Breast epithelium (tissue), 4 donors: ENCODE measurements around the gene PARD3B. TPM values are rescaled to one million over a fixed set of nuclear protein-coding genes. Genes with fewer than 3 reads are reported as not detected.

Source experiments
- DNase-seq, 2 donors: peaks; one replicate each; pipeline ENCODE4 v3.0.0-alpha.2; 2019; ENCODE audit warnings: low spot score in 2 of 2
- H3K27ac ChIP-seq, 2 donors: fragments of 200-600 bp; sonication (generic) in 1 of 2; one replicate each; pipeline ENCODE4 v1.5.1; 2016 to 2019; ENCODE audit warnings: mild to moderate bottlenecking in 1 of 2
- H3K27me3 ChIP-seq, 2 donors: fragments of 200-600 bp; sonication (generic) in 1 of 2; one replicate each; pipeline versions ENCODE4 v1.5.1 to v1.6.0; 2017 to 2019; ENCODE audit warnings: control low read depth in 1 of 2, mild to moderate bottlenecking in 1 of 2
- H3K36me3 ChIP-seq: fragments of 200-600 bp; one replicate; pipeline ENCODE4 v1.5.1; 2019
- H3K4me1 ChIP-seq, 2 donors: fragments of 200-600 bp; sonication (generic); one replicate each; pipeline ENCODE4 v1.5.1; 2016 to 2019; ENCODE audit warnings: control low read depth in 1 of 2
- H3K4me3 ChIP-seq, 3 donors: fragments of 200-600 bp; sonication (generic); 1 replicate in 2 of 3; 2 replicates in 1 of 3; pipeline ENCODE4 v1.5.1; 2016 to 2019; ENCODE audit warnings: mild to moderate bottlenecking in 3 of 3, moderate library complexity in 2 of 3
- H3K9me3 ChIP-seq, 2 donors: fragments of 200-600 bp; sonication (generic) in 1 of 2; one replicate each; pipeline ENCODE4 v1.5.1; 2016 to 2019; ENCODE audit warnings: control low read depth in 1 of 2
- POLR2A ChIP-seq: fragments of 450-650 bp; IDR thresholded peaks from one replicate; pipeline ENCODE4 v1.6.1; 2016; ENCODE audit warnings: antibody characterized with exemption, mild to moderate bottlenecking, moderate library complexity
- POLR2AphosphoS5 ChIP-seq, 3 donors: sonication (generic); formaldehyde crosslinking; IDR thresholded peaks; one replicate each; pipeline ENCODE4 v1.6.1; 2017; ENCODE audit warnings: antibody characterized with exemption in 3 of 3
- intact Hi-C: fragments of 100-400 bp; cut with DNase I; formaldehyde crosslinking; loops from one replicate; pipeline ENCODE4 v1.15.1; 2023; ENCODE audit warnings: low total_unique reads
- total RNA-seq, 3 donors: library from RNA; depleted of rRNA; stranded (reverse); fragments of >200 nt; gene quantifications; one replicate each; pipeline ENCODE4 v1.1.0, GENCODE V29; 2016
- TF ChIP-seq, protein P1 (sequence below), 3 donors: fragments of 450-650 bp; IDR thresholded peaks; one replicate each; pipeline ENCODE4 v1.5.1; 2016 to 2017; ENCODE audit warnings: antibody characterized with exemption in 3 of 3, mild to moderate bottlenecking in 3 of 3, moderate library complexity in 3 of 3

PARD3B gene
- total RNA-seq, 3 donors from 2014 or later = 24.6 to 66.2 (median 25.9) TPM

DNA sequence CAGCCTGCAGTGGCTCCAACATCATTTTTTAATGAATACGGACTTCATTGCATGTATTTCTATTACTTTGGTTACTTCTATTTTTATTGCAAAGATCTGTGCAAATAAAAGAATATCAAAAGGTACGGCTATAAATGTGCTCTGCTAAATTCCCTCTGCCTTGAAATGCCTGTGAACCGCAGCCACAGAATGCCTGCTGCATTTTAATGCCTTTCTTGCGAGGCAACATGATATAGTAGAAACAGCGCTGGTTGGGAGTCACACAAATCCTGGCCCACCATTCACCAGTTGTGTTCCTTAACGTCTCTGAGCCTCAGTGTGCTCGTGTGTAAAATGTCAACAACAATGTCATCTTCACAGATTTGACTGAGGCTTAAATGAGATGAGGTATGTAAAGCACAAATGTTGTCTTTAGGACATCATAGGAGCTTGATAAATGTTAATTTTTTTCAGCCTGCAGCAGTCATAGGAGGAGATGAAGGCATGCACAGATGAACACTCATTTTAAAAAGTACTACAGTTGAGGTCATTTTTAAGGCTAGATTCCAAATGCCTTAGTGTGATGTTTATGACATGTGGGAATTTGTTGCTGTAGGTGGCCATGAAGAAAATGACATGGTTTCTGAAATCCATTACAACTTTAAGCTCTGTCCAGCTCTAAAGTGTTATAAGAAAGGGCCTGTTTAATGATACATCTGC is 949.4 kb downstream of the PARD3B start:
- Histone ChIP-seq H3K27me3 (no peaks in the 10 kb centered on the region), H3K9me3 (no peaks in the 10 kb centered on the region), H3K36me3 (no peaks in the 10 kb centered on the region), H3K4me1 (no peaks in the 10 kb centered on the region), H3K27ac (no peak overlapping the region), H3K4me3 (no peak overlapping the region)
- intact Hi-C loops = no loop called here
- no peak for DNase-seq
- no peak for TF ChIP-seq POLR2AphosphoS5 (IDR thresholded peaks at IDR 0.05)

DNA sequence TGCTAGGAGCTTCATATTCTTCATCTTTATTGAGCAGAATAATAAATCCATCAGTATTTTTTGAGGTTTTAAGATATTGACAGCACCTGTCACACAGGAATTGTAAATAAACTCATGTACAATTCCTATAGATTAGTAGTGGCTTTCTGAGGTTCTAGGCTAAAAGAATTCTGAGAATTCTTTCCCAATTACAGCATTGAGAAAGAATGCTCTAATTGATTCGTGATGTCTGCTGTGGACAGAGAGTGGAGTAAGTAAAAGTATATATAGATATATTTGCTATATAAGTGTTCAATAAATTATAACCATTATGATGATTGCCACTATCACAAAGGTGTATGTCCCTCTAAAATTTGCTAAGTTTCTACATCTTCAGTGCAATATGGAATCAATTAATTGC is 950.5 kb downstream of the PARD3B start:
- Histone ChIP-seq H3K4me1 (no peaks in the 10 kb centered on the region), H3K27me3 (no peaks in the 10 kb centered on the region), H3K9me3 (no peaks in the 10 kb centered on the region), H3K4me3 (no peak overlapping the region), H3K27ac (no peak overlapping the region), H3K36me3 (no peaks in the 10 kb centered on the region)
- no peak for DNase-seq
- no peak for TF ChIP-seq POLR2A
- no peak for TF ChIP-seq POLR2AphosphoS5 (IDR thresholded peaks at IDR 0.05)
- TF ChIP-seq, protein P1, sequence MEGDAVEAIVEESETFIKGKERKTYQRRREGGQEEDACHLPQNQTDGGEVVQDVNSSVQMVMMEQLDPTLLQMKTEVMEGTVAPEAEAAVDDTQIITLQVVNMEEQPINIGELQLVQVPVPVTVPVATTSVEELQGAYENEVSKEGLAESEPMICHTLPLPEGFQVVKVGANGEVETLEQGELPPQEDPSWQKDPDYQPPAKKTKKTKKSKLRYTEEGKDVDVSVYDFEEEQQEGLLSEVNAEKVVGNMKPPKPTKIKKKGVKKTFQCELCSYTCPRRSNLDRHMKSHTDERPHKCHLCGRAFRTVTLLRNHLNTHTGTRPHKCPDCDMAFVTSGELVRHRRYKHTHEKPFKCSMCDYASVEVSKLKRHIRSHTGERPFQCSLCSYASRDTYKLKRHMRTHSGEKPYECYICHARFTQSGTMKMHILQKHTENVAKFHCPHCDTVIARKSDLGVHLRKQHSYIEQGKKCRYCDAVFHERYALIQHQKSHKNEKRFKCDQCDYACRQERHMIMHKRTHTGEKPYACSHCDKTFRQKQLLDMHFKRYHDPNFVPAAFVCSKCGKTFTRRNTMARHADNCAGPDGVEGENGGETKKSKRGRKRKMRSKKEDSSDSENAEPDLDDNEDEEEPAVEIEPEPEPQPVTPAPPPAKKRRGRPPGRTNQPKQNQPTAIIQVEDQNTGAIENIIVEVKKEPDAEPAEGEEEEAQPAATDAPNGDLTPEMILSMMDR (IDR thresholded peaks at IDR 0.05) = no peak
- intact Hi-C loops = no loop called here

DNA sequence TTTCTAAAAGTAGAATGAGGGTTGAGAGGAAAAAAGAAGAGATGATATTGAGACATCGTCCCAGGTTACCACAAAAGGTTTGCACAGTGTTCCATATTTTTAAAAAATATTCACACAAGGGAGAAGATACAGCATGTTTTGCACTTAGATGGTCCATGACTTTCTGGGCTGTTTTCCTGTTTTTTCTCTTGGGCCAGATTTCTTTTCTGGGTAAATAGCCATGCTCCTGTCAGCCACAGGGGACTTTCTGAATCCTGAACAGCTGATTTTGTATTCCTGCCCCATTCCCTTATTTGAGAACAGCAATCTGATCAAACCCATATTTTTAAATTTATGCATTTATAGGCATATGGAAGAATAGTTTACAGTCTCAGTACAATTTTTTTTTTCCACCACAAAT is 951.1 kb downstream of the PARD3B start:
- intact Hi-C loops = no loop called here
- no peak overlapping the region for H3K4me3 ChIP-seq
- no peaks in the 10 kb centered on the region for H3K4me1 ChIP-seq
- no peaks in the 10 kb centered on the region for H3K36me3 ChIP-seq
- H3K9me3 ChIP-seq = no peaks in the 10 kb centered on the region
- no peak for DNase-seq
- H3K27ac ChIP-seq = no peak overlapping the region
- TF ChIP-seq POLR2A = no peak
- no peaks in the 10 kb centered on the region for H3K27me3 ChIP-seq

DNA sequence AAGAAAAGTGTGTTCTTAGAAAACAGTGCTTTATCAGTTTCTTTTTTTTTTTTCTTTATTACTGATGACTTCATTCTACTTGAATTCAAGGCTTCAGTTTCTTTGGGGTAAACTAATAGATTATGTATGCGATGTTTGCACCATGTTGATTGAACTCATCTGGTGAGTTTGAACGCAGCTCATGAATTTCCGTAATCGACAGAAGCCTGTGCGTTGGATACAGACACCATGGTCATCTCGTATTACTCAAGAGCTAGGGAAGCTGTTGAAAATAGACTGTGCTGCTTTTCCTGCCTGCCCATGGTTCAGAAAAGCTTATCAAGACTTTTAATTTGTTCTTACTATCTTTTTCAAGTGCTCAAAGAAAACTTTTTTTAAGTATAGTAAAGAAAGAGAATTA is 951.5 kb downstream of the PARD3B start:
- Histone ChIP-seq H3K27me3 (no peaks in the 10 kb centered on the region), H3K36me3 (no peaks in the 10 kb centered on the region), H3K4me3 (no peak overlapping the region), H3K4me1 (no peaks in the 10 kb centered on the region), H3K27ac (no peak overlapping the region), H3K9me3 (no peaks in the 10 kb centered on the region)
- intact Hi-C loops = no loop called here
- TF ChIP-seq POLR2A = no peak
- TF ChIP-seq, protein P1 (IDR thresholded peaks at IDR 0.05) = no peak
- no peak for TF ChIP-seq POLR2AphosphoS5 (IDR thresholded peaks at IDR 0.05)
- DNase-seq = no peak

DNA sequence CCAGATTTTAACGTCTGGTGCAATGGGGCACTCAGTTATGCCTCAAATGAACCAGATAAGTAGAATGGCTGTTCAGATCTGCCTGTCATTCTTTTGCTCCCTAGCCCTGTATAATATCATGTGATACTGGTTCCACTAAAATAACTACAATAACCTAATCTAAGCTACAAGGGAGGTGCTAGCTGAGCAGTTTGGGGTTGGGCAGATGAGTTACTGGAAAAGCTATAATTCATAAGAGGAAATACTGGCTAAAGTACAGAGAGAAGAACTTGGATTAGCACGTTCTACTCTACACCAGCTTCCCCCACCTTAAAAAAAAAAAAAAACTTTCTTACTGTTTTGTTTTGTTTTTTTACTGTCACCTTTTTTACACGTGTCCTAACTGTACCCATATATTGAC is 953.7 kb downstream of the PARD3B start:
- intact Hi-C loops = no loop called here

DNA sequence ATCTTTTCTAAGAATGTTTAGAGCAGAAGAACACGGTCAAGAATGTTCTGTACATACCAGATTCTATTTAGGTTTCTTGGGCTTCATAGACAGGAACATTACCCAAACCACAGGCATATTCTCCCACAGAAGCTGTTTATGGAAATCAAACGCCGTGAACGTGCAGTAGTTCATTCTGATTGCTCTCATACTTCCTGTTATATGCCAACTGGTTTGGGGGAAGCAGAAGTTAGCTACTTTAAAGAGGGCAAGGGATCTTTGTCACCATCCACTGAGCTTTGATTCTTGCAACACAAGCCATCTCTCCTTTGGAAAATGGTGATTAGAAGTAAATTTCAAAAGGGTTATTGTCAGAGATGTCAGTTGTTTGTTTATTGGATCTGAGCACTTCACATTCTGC is 954.8 kb downstream of the PARD3B start:
- no peak for DNase-seq
- no peaks in the 10 kb centered on the region for H3K9me3 ChIP-seq
- H3K27ac ChIP-seq = no peak overlapping the region
- no peak overlapping the region for H3K4me3 ChIP-seq
- intact Hi-C loops = no loop called here
- H3K4me1 ChIP-seq = no peaks in the 10 kb centered on the region
- H3K27me3 ChIP-seq = no peaks in the 10 kb centered on the region
- no peaks in the 10 kb centered on the region for H3K36me3 ChIP-seq
- TF ChIP-seq POLR2AphosphoS5 (IDR thresholded peaks at IDR 0.05) (no peak), POLR2A (no peak)
- TF ChIP-seq, protein P1 (IDR thresholded peaks at IDR 0.05) = no peak

More for the DNA sequence above, 953.7 kb downstream of the PARD3B start:
- no peaks in the 10 kb centered on the region for H3K27me3 ChIP-seq
- H3K27ac ChIP-seq = no peak overlapping the region
- H3K4me3 ChIP-seq = no peak overlapping the region
- H3K4me1 ChIP-seq = no peaks in the 10 kb centered on the region
- no peak for DNase-seq
- TF ChIP-seq, protein P1 (IDR thresholded peaks at IDR 0.05) = no peak
- TF ChIP-seq POLR2A (no peak), POLR2AphosphoS5 (IDR thresholded peaks at IDR 0.05) (no peak)
- H3K9me3 ChIP-seq = no peaks in the 10 kb centered on the region
- no peaks in the 10 kb centered on the region for H3K36me3 ChIP-seq
